Measurements from ENCODE around the gene NCOR2.

Gene NCOR2

DNA sequence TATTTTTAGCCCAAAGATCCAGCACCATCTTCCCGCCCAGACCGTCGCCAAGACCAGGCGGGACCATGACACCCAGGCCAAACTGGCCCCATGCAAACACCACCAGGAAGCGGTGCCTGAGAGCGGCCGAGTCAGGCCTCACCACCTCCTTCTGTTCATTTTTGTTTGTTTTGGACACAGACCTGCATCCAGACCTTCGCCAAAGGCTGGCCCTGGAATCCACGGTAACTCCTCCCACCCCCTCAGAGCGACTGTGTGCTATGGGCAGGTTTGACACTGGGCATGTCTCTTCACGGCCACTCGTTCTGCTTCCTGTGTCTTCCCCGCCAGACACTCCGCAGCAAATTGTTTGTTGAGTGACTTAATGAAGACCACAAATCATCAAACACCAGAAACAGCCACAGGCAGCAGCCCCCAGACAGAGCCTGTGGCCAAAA, 47.1 kb downstream of the NCOR2 start:
- no peak for DNase-seq

- no peak for DNase-seq
These were observed 47.7 kb downstream of the NCOR2 start for GRCh38 chr12:124519746-124520145.

GRCh38 chr12:124518051-124518932, 49.1 kb downstream of the NCOR2 start:
- no peak for DNase-seq
